OCI-LY3 (cell line): ENCODE data around the gene MCF2L2.

Experiments
- CTCF ChIP-seq: fragments of 200-600, 300-600 bp; sonication (generic); IDR thresholded peaks from 2 replicates; pipeline ENCODE4 v1.5.1; 2014; ENCODE audit warnings: antibody characterized with exemption, low read length, low read depth
- EZH2phosphoT487 ChIP-seq: fragments of 200-600 bp; shearing (Covaris generic); IDR thresholded peaks from 2 replicates; pipeline ENCODE4 v1.6.1; 2018; ENCODE audit warnings: antibody characterized with exemption, mixed run types, low read depth

GRCh38 chr3:183400352-183400751, 28.1 kb downstream of the MCF2L2 start:
- no peak for TF ChIP-seq CTCF
- no peak for TF ChIP-seq EZH2phosphoT487
